CD4-positive, alpha-beta T cell treated with Interleukin-6 at 100 ng/mL for 8 hours (primary cell): ENCODE results near the gene TRIM25.

ENCODE experiments used
- DNase-seq: peaks from one replicate; pipeline ENCODE4 v3.0.0-alpha.2; 2020; ENCODE audit warnings: mixed read lengths, low spot score

Gene TRIM25

GRCh38 chr17:56866076-56866475, 47.8 kb downstream of the TRIM25 start:
- DNase-seq: no peak

- no peak for DNase-seq
These were observed 49.9 kb downstream of the TRIM25 start for GRCh38 chr17:56863974-56864373.

GRCh38 chr17:56861899-56862298, 52.0 kb downstream of the TRIM25 start:
- no peak for DNase-seq

GRCh38 chr17:56851008-56851407, 62.8 kb downstream of the TRIM25 start:
- DNase-seq: no peak

- no peak for DNase-seq
These were observed 63.3 kb downstream of the TRIM25 start for GRCh38 chr17:56850591-56850990.

GRCh38 chr17:56849131-56849530, 64.7 kb downstream of the TRIM25 start:
- no peak for DNase-seq

GRCh38 chr17:56847106-56847505, 66.7 kb downstream of the TRIM25 start:
- no peak for DNase-seq

- no peak for DNase-seq
These were observed 67.9 kb downstream of the TRIM25 start for GRCh38 chr17:56845934-56846333.

GRCh38 chr17:56842577-56842976, 71.3 kb downstream of the TRIM25 start:
- no peak for DNase-seq

GRCh38 chr17:56838687-56839086, 75.2 kb downstream of the TRIM25 start:
- DNase-seq: no peak
